ENCODE measurements around the gene TSHZ2. TPM values are rescaled to one million over a fixed set of nuclear protein-coding genes. Genes with fewer than 3 reads are reported as not detected.

The TSHZ2 gene
- total RNA-seq, 4 donors from 2014 or later: 1.9 to 12.9 (median 5.0) TPM

DNA sequence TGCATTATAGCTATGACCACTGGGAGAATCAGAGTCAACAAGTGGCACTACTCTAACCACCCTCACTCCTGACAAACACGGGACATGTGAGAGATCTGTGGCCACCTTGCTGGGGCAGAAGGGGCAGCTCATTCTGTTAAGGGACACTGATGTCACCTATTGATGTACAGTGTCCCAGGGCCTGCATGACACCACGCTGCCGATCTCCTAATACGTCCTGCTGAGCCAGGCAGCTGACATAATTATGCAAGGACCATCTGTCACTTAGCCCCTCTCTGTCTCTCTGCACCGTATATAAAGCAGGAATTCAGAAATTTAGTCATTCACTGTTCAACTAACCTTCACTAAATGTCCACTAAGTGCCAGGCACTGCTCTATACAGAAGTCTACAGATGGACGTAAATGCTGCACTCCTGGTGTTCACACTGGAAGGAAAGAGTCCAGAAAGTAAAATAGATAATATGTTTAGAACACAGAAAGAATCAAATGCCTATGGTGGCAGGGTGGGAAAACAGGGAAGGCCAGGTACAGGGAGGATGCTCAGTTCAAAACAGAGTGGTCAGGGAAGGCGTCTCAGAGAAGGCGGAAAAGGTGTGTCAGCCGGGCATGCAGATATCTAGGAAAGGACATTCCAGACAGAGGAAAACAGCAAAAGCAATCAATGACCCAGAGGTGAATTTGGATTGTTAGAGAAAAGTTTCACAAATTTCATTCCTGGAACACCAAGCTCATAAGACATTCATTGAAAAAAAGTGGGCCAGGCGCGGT is 447.7 kb downstream of the TSHZ2 start:
- 93 to 94% methylated on average over 5 to 11 of the region's 11 CpGs for WGBS, 2 donors (ENCODE audit: low coverage in 1 of 2)
- H3K4me3 ChIP-seq: no peak overlapping the region
- H3K4me1 ChIP-seq: no peaks in the 10 kb centered on the region
- no peak for TF ChIP-seq EP300 (IDR thresholded peaks at IDR 0.05; ENCODE audit: low read depth)
- TF ChIP-seq POLR2A (IDR thresholded peaks at IDR 0.05): no peak
- TF ChIP-seq POLR2AphosphoS5 (IDR thresholded peaks at IDR 0.05): no peak
- no peaks in the 10 kb centered on the region for H3K27me3 ChIP-seq
- no peaks in the 10 kb centered on the region for H3K9me3 ChIP-seq
- in situ Hi-C loops (cut with MboI; ENCODE audit: low pct_ligation_motif_present in 1 of 4, low pct_unique_long_range_greater_than_20kb in 1 of 4, low sequenced_read_pairs in 3 of 4) (loop anchor here in 2 of 4 donors (25.0 kb wide), 2 partner anchors 117 to 542 kb away; no protein-coding TSS in a partner anchor), intact Hi-C loops (cut with DNase I; ENCODE audit: low total_unique reads) (no loop called here)
- H3K36me3 ChIP-seq: no peaks in the 10 kb centered on the region
- no peak for DNase-seq
- H3K27ac ChIP-seq: no peak overlapping the region

DNA sequence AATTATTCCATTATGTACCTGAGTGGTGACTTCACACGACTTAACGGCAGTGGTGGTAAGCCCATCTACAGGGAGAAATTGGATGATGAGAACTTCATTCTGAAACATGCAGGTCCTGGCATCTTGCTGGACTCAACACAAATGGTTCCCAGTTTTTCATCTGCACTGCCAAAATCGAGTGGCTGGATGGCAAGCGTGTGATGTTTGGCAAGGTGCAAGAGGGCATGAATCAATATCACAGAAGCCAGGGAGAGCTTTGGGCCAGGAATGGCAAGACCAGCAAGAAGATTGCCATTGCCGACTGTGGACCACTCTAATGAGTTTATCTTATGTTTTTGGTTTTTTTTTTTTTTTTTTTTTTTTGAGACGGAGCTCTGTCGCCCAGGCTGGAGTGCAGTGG is 449.2 kb downstream of the TSHZ2 start:
- TF ChIP-seq POLR2A (IDR thresholded peaks at IDR 0.05) (no peak), EP300 (IDR thresholded peaks at IDR 0.05; ENCODE audit: low read depth) (no peak), POLR2AphosphoS5 (IDR thresholded peaks at IDR 0.05) (no peak)
- TF ChIP-seq, protein P1, sequence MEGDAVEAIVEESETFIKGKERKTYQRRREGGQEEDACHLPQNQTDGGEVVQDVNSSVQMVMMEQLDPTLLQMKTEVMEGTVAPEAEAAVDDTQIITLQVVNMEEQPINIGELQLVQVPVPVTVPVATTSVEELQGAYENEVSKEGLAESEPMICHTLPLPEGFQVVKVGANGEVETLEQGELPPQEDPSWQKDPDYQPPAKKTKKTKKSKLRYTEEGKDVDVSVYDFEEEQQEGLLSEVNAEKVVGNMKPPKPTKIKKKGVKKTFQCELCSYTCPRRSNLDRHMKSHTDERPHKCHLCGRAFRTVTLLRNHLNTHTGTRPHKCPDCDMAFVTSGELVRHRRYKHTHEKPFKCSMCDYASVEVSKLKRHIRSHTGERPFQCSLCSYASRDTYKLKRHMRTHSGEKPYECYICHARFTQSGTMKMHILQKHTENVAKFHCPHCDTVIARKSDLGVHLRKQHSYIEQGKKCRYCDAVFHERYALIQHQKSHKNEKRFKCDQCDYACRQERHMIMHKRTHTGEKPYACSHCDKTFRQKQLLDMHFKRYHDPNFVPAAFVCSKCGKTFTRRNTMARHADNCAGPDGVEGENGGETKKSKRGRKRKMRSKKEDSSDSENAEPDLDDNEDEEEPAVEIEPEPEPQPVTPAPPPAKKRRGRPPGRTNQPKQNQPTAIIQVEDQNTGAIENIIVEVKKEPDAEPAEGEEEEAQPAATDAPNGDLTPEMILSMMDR (IDR thresholded peaks at IDR 0.05): no peak
- Histone ChIP-seq H3K27me3 (no peaks in the 10 kb centered on the region), H3K9me3 (no peaks in the 10 kb centered on the region), H3K27ac (no peak overlapping the region), H3K4me3 (no peak overlapping the region), H3K36me3 (no peaks in the 10 kb centered on the region), H3K4me1 (no peaks in the 10 kb centered on the region)
- WGBS, 2 donors (ENCODE audit: low coverage in 1 of 2): 89 to 94% methylated on average over 6 to 7 of the region's 7 CpGs
- in situ Hi-C loops (cut with MboI; ENCODE audit: low pct_ligation_motif_present in 1 of 4, low pct_unique_long_range_greater_than_20kb in 1 of 4, low sequenced_read_pairs in 3 of 4) (loop anchor here in 2 of 4 donors (25.0 kb wide), 2 partner anchors 116 to 541 kb away; no protein-coding TSS in a partner anchor), intact Hi-C loops (cut with DNase I; ENCODE audit: low total_unique reads) (no loop called here)
- no peak for DNase-seq

DNA sequence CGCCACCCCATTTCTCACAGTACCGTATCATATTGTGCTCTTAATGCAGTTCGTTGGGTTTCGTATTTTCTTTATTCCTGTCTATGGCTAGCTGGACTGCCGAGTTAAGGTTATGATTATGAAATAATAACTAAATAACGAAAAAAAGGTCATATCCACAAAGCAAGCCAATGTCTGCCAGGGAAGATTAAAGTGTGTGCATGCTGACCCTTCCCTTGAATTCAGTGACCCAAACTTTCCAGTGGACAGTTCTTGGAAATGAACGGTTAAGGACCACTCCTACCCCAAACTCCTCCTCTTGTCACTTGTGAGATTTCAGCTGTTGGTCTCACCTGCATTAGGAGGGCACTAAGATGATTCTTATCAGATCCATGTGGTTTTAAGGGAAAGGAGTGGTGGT is 449.9 kb downstream of the TSHZ2 start:
- H3K4me3 ChIP-seq: no peak overlapping the region
- no peaks in the 10 kb centered on the region for H3K4me1 ChIP-seq
- no peaks in the 10 kb centered on the region for H3K9me3 ChIP-seq
- DNase-seq: no peak
- WGBS, 2 donors (ENCODE audit: low coverage in 1 of 2): 88% methylated on average over 7 of the region's 7 CpGs
- intact Hi-C loops (cut with DNase I; ENCODE audit: low total_unique reads): no loop called here
- TF ChIP-seq EP300 (IDR thresholded peaks at IDR 0.05; ENCODE audit: low read depth) (no peak), POLR2A (IDR thresholded peaks at IDR 0.05) (no peak), POLR2AphosphoS5 (IDR thresholded peaks at IDR 0.05) (no peak)
- TF ChIP-seq, protein P1 (IDR thresholded peaks at IDR 0.05): no peak
- no peaks in the 10 kb centered on the region for H3K27me3 ChIP-seq
- H3K36me3 ChIP-seq: no peaks in the 10 kb centered on the region
- H3K27ac ChIP-seq: no peak overlapping the region
- in situ Hi-C loops (cut with MboI; ENCODE audit: low pct_ligation_motif_present in 1 of 4, low pct_unique_long_range_greater_than_20kb in 1 of 4, low sequenced_read_pairs in 3 of 4): loop anchor here in 2 of 4 donors (25.0 kb wide), 2 partner anchors 115 to 540 kb away; no protein-coding TSS in a partner anchor

DNA sequence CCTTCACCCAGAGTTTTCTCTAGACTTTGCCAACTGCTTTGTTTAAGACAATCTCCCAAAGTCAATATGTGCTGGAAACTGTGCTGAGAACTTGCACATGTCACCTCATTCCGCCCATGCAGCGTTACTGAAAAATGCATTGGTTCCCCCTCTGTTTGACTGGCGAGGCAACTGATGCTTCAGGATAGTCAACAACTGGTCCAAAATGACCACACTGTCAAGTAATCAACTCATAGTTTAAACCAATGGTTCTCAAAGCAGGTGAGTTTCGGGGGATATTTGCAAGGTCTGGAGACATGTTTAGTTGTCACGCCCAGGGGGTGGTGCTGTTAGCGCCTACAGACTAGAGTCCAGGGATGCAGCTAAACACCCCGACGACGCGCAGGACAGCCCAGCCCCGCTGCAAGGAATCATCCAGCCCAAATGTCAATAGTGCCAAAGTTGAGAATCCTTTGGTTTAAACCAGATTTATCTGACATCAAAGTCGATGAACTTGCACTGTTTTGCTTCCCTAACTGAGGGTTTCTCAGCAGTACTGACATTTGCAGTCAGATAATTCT is 451.5 kb downstream of the TSHZ2 start:
- Histone ChIP-seq H3K4me3 (no peak overlapping the region), H3K27ac (no peak overlapping the region), H3K4me1 (no peaks in the 10 kb centered on the region), H3K27me3 (no peaks in the 10 kb centered on the region), H3K36me3 (no peaks in the 10 kb centered on the region), H3K9me3 (no peaks in the 10 kb centered on the region)
- intact Hi-C loops (cut with DNase I; ENCODE audit: low total_unique reads): no loop called here
- WGBS, 2 donors (ENCODE audit: low coverage in 1 of 2): 90% methylated on average over 12 of the region's 12 CpGs; no CpG with 5 or more reads in 1 of the 2 donors
- in situ Hi-C loops (cut with MboI; ENCODE audit: low pct_ligation_motif_present in 1 of 4, low pct_unique_long_range_greater_than_20kb in 1 of 4, low sequenced_read_pairs in 3 of 4): loop anchor here in 2 of 4 donors (25.0 kb wide), 2 partner anchors 114 to 539 kb away; no protein-coding TSS in a partner anchor
- TF ChIP-seq EP300 (IDR thresholded peaks at IDR 0.05; ENCODE audit: low read depth) (no peak), POLR2A (IDR thresholded peaks at IDR 0.05) (no peak), POLR2AphosphoS5 (IDR thresholded peaks at IDR 0.05) (no peak)
- TF ChIP-seq, protein P1 (IDR thresholded peaks at IDR 0.05): no peak
- no peak for DNase-seq
